ENCODE data around the gene MCTP2. TPM values are rescaled to one million over a fixed set of nuclear protein-coding genes. Genes with fewer than 3 reads are reported as not detected.

The MCTP2 gene
- polyA plus RNA-seq, 1 experiment: 18.1 TPM

GRCh38 chr15:94417501-94418293 lies 186.3 kb downstream of the MCTP2 start:
- H3K4me3 ChIP-seq (ENCODE audit: low read depth, low read length): no peak overlapping the region
- no peak overlapping the region for H3K27ac ChIP-seq (ENCODE audit: low read depth, low read length)
- TF ChIP-seq, protein P1, sequence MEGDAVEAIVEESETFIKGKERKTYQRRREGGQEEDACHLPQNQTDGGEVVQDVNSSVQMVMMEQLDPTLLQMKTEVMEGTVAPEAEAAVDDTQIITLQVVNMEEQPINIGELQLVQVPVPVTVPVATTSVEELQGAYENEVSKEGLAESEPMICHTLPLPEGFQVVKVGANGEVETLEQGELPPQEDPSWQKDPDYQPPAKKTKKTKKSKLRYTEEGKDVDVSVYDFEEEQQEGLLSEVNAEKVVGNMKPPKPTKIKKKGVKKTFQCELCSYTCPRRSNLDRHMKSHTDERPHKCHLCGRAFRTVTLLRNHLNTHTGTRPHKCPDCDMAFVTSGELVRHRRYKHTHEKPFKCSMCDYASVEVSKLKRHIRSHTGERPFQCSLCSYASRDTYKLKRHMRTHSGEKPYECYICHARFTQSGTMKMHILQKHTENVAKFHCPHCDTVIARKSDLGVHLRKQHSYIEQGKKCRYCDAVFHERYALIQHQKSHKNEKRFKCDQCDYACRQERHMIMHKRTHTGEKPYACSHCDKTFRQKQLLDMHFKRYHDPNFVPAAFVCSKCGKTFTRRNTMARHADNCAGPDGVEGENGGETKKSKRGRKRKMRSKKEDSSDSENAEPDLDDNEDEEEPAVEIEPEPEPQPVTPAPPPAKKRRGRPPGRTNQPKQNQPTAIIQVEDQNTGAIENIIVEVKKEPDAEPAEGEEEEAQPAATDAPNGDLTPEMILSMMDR (IDR thresholded peaks at IDR 0.05; ENCODE audit: low read depth, low read length): no peak
- DNase-seq (ENCODE audit: low read depth, low spot score): no peak
- POLR2A ChIA-PET: no interaction called here
- CTCF ChIA-PET: no interaction called here
- H3K9me3 ChIP-seq (ENCODE audit: control insufficient read depth, insufficient read depth, low read length): no peaks in the 10 kb centered on the region
- H3K27me3 ChIP-seq (ENCODE audit: control insufficient read depth, insufficient read depth, low read length): no peaks in the 10 kb centered on the region

DNA sequence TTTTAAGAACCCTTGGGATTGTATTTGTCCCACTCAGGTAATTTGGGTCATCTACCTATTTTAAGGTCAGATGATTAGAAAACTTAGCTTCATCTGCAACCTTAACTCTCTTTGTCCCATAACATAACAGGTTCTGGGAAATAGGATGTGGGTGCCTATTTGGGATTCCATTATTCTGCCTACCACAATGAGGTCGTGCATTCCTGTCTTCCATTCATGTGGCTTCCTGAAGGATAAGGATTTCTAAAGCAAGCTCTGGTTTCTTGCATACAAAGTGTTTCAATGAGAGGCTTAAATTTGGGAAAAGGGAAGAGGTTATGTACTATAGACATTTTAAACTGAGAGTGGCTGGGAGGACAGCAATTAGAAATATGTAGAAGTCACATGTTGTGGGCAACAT lies 190.3 kb downstream of the MCTP2 start:
- H3K27ac ChIP-seq (ENCODE audit: low read depth, low read length): no peak overlapping the region
- POLR2A ChIA-PET: no interaction called here
- DNase-seq (ENCODE audit: low read depth, low spot score): no peak
- CTCF ChIA-PET: interaction anchor here (0.9 to 2.0 kb wide), 3 partner anchors 8 to 257 kb away, joined by 3 to 5 read pairs (median 4); no protein-coding TSS in a partner anchor
- no peaks in the 10 kb centered on the region for H3K9me3 ChIP-seq (ENCODE audit: control insufficient read depth, insufficient read depth, low read length)
- no peaks in the 10 kb centered on the region for H3K27me3 ChIP-seq (ENCODE audit: control insufficient read depth, insufficient read depth, low read length)
- TF ChIP-seq, protein P1 (IDR thresholded peaks at IDR 0.05; ENCODE audit: low read depth, low read length): no peak
- no peak overlapping the region for H3K4me3 ChIP-seq (ENCODE audit: low read depth, low read length)

DNA sequence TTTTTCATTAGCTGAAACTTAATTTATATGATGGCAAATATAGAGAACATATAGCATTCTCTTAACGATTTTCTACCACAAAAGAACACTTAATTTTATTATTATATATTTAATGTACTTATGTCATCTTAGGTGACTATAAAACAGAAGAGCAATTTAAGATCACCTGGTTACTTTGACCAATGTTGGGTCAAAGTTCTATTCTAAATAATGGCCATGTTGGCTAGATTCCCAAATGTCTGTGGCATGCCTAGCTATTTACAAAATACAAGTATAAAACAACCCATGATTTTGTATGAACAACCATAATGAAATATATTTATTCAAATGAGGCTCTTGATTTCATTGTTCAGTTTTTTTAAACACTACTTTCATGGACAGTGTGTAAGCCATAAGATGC lies 200.9 kb downstream of the MCTP2 start:
- Histone ChIP-seq H3K27ac (ENCODE audit: low read depth, low read length) (no peak overlapping the region), H3K4me3 (ENCODE audit: low read depth, low read length) (no peak overlapping the region), H3K27me3 (ENCODE audit: control insufficient read depth, insufficient read depth, low read length) (no peaks in the 10 kb centered on the region), H3K9me3 (ENCODE audit: control insufficient read depth, insufficient read depth, low read length) (no peaks in the 10 kb centered on the region)
- TF ChIP-seq, protein P1 (IDR thresholded peaks at IDR 0.05; ENCODE audit: low read depth, low read length): no peak
- no peak for DNase-seq (ENCODE audit: low read depth, low spot score)
- CTCF ChIA-PET: no interaction called here
- POLR2A ChIA-PET: no interaction called here

- Histone ChIP-seq H3K27me3 (ENCODE audit: control insufficient read depth, insufficient read depth, low read length) (no peaks in the 10 kb centered on the region), H3K4me3 (ENCODE audit: low read depth, low read length) (no peak overlapping the region), H3K27ac (ENCODE audit: low read depth, low read length) (no peak overlapping the region), H3K9me3 (ENCODE audit: control insufficient read depth, insufficient read depth, low read length) (no peaks in the 10 kb centered on the region)
- TF ChIP-seq, protein P1 (IDR thresholded peaks at IDR 0.05; ENCODE audit: low read depth, low read length): no peak
- DNase-seq (ENCODE audit: low read depth, low spot score): no peak
- ChIA-PET POLR2A (no interaction called here), CTCF (no interaction called here)
These were observed 207.8 kb downstream of the MCTP2 start for GRCh38 chr15:94439158-94439557.

DNA sequence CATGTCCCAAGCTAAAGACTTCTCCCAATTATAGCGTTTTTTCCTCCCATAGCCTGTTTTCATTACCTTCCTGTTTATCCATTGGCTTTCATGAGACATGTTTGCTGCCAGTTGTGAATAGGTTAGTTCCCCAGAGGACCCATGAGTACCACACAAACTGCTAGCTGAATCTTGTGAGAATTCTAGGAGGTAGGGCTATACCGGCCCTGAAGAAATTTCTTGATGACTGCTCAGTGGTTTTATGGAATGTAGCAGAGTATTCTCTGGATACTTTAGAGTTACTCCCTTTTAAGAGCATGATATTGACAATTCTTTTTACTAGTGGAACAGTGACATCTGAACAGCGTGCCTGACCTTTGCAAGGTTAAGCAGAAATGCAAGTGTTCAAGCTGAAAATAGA lies 210.4 kb downstream of the MCTP2 start:
- H3K27me3 ChIP-seq (ENCODE audit: control insufficient read depth, insufficient read depth, low read length): no peaks in the 10 kb centered on the region
- H3K27ac ChIP-seq (ENCODE audit: low read depth, low read length): no peak overlapping the region
- CTCF ChIA-PET: interaction anchor here (1.3 kb wide), 1 partner anchor 117 kb away, joined by 3 read pairs; no protein-coding TSS in a partner anchor
- no peak for DNase-seq (ENCODE audit: low read depth, low spot score)
- TF ChIP-seq, protein P1 (IDR thresholded peaks at IDR 0.05; ENCODE audit: low read depth, low read length): no peak
- no peaks in the 10 kb centered on the region for H3K9me3 ChIP-seq (ENCODE audit: control insufficient read depth, insufficient read depth, low read length)
- H3K4me3 ChIP-seq (ENCODE audit: low read depth, low read length): no peak overlapping the region
- POLR2A ChIA-PET: interaction anchor here (0.6 kb wide), 1 partner anchor 21 kb away, joined by 5 read pairs; no protein-coding TSS in a partner anchor
